GM12878 (cell line): Measurements from ENCODE around the gene FHL3. TPM values are rescaled to one million over a fixed set of nuclear protein-coding genes. Genes with fewer than 3 reads are reported as not detected.
A peak's percentile ranks its signal among the peaks of the same experiment; 100 is the strongest.

Source experiments
- ASH2L ChIP-seq: fragments of 300-600, 200-600 bp; sonication (generic); IDR thresholded peaks from 2 replicates; pipeline ENCODE4 v1.6.1; 2017; ENCODE audit warnings: low read depth, mild to moderate bottlenecking, borderline replicate concordance
- ATF2 ChIP-seq: IDR thresholded peaks from 2 replicates; pipeline ENCODE4 v1.6.1; 2012; ENCODE audit warnings: low read length, inconsistent platforms
- ATF3 ChIP-seq: IDR thresholded peaks from 2 replicates; pipeline ENCODE4 v1.6.1; 2011; ENCODE audit warnings: low read depth, mild to moderate bottlenecking, low read length, moderate library complexity, borderline replicate concordance; ENCODE audit errors: extremely low read depth
- BCL11A ChIP-seq: IDR thresholded peaks from 2 replicates; pipeline ENCODE4 v1.6.1; 2011; ENCODE audit warnings: low read depth, low read length
- CUX1 ChIP-seq: IDR thresholded peaks from 2 replicates; pipeline ENCODE4 v1.6.1; 2012; ENCODE audit warnings: improper control_type of control experiment, low read depth, low read length; ENCODE audit not compliant: insufficient replicate concordance
- E4F1 ChIP-seq: fragments of 450-650 bp; IDR thresholded peaks from 2 replicates; pipeline ENCODE4 v1.6.1; 2018; ENCODE audit warnings: borderline replicate concordance, mild to moderate bottlenecking; ENCODE audit not compliant: partially characterized antibody
- FOXK2 ChIP-seq: fragments of 450-650 bp; IDR thresholded peaks from 2 replicates; pipeline ENCODE4 v1.6.1; 2017; ENCODE audit warnings: mild to moderate bottlenecking, moderate library complexity
- KDM1A ChIP-seq: fragments of 200-600 bp; sonication (generic); IDR thresholded peaks from 2 replicates; pipeline ENCODE4 v1.6.1; 2016; ENCODE audit warnings: borderline replicate concordance
- MLLT1 ChIP-seq: fragments of 450-650 bp; IDR thresholded peaks from 2 replicates; pipeline ENCODE4 v1.6.1; 2016; ENCODE audit warnings: mild to moderate bottlenecking
- NFYA ChIP-seq: IDR thresholded peaks from 2 replicates; pipeline ENCODE4 v1.6.1; 2011; ENCODE audit warnings: low read depth, mild to moderate bottlenecking, low read length, improper control_type of control experiment, borderline replicate concordance
- NFYB ChIP-seq: IDR thresholded peaks from 2 replicates; pipeline ENCODE4 v1.6.1; 2011; ENCODE audit warnings: low read depth, mild to moderate bottlenecking, low read length, improper control_type of control experiment, moderate library complexity; ENCODE audit not compliant: insufficient read depth
- RBBP5 ChIP-seq: fragments of 200-600 bp; sonication (generic); conservative IDR thresholded peaks from 2 replicates; pipeline ENCODE4 v1.6.1; 2016
- SIN3A ChIP-seq: IDR thresholded peaks from 2 replicates; pipeline ENCODE4 v1.6.1; 2012; ENCODE audit warnings: low read depth, low read length, improper control_type of control experiment
- SREBF2 ChIP-seq: IDR thresholded peaks from 2 replicates; pipeline ENCODE4 v1.6.1; 2012; ENCODE audit warnings: mild to moderate bottlenecking, low read length
- SRF ChIP-seq, 2 experiments: IDR thresholded peaks; 2 replicates each; pipeline ENCODE4 v1.6.1; 2011; ENCODE audit warnings: low read depth in 2 of 2, low read length in 2 of 2, mild to moderate bottlenecking in 1 of 2, moderate library complexity in 1 of 2
- TBL1XR1 ChIP-seq: IDR thresholded peaks from 2 replicates; pipeline ENCODE4 v1.6.1; 2012; ENCODE audit warnings: low read depth, low read length, improper control_type of control experiment
- TCF12 ChIP-seq: IDR thresholded peaks from 2 replicates; pipeline ENCODE4 v1.6.1; 2011; ENCODE audit warnings: low read depth, mild to moderate bottlenecking, low read length
- ZNF207 ChIP-seq: fragments of 450-650 bp; IDR thresholded peaks from 2 replicates; pipeline ENCODE4 v1.6.1; 2014; ENCODE audit warnings: antibody characterized with exemption, mild to moderate bottlenecking, borderline replicate concordance
- ZNF217 ChIP-seq: fragments of 450-650 bp; IDR thresholded peaks from 2 replicates; pipeline ENCODE4 v1.6.1; 2017; ENCODE audit warnings: antibody characterized with exemption, mild to moderate bottlenecking
- polyA plus RNA-seq, 11 experiments: library from polyadenylated mRNA; depleted of rRNA in 4 of 11; unstranded in 6 of 11; stranded (reverse) in 5 of 11; fragments of >200 nt; fragmentation: Nextera tagmentation in 4 of 11; fragmentation: Illumina TruSeq in 1 of 11; extraction: Ambion mirVana in 4 of 11; extraction: Trizol in 1 of 11; gene quantifications; 1 replicate in 1 of 11; 2 replicates in 10 of 11; pipeline versions ENCODE4 v1.2.1 to v1.2.3, GENCODE V29; 2011 to 2016; ENCODE audit warnings: inconsistent platforms in 2 of 11, missing spikeins in 2 of 11, low read depth in 1 of 11
- total RNA-seq, 4 experiments: library from RNA; depleted of rRNA in 3 of 4; stranded (reverse); fragments of >200 nt in 3 of 4; fragmentation: Illumina TruSeq in 1 of 4; extraction: Trizol in 1 of 4; gene quantifications; 2 replicates each; pipeline versions ENCODE4 v1.2.1 to v1.2.3, GENCODE V29; 2013 to 2021

FHL3 gene
- total and polyA plus RNA-seq, 10 of the 15 experiments (the other 5 are each of a cell fraction or from before 2014, with no cell fraction given), result 0.26 to 13.9 (median 7.9) TPM

GRCh38 chr1:38052750-38053415 is 47.6 kb upstream of the FHL3 start (continued):
- TF ChIP-seq SIN3A (no peak), ATF2 (no peak), FOXK2 (no peak), ZNF207 (no peak), E4F1 (no peak), TBL1XR1 (no peak), TCF12 (peak; percentile 59; the same call in 1 of the 2 replicates), KDM1A (no peak), MLLT1 (0 out of 2 replicates have a peak, but pooled peaks have one; percentile 31), NFYA (no peak), CUX1 (peak; percentile 22), ZNF217 (no peak), SRF (IDR thresholded peaks at IDR 0.05; ENCODE audit: low read depth in 2 of 2, low read length in 2 of 2) (no peak), SREBF2 (no peak), RBBP5 (no peak), ASH2L (no peak; the same call in 1 of the 2 replicates), BCL11A (no peak), ATF3 (no peak), NFYB (no peak)
